Stimulated activated CD8-positive, alpha-beta memory T cell treated with anti-CD3 and anti-CD28 coated beads, Interleukin-4, amount 100 ng/mL, for 24 hours (primary cell): ENCODE measurements around the gene MRPS33.
A peak's percentile ranks its signal among the peaks of the same experiment; 100 is the strongest.
"Not testable (repeated sequence)": the region's sequence is repeated elsewhere in the genome, so short reads cannot be mapped to it uniquely, and the experiment has no call there.

Experiments
- DNase-seq: peaks from one replicate; pipeline ENCODE4 v3.0.0-alpha.2; 2020; ENCODE audit warnings: low read depth

Gene MRPS33

GRCh38 chr7:141012044-141012685, 2.6 kb downstream of the MRPS33 start:
- DNase-seq = peak; percentile 52

- no peak for DNase-seq
These were observed 3.3 kb downstream of the MRPS33 start for GRCh38 chr7:141011443-141011842.

GRCh38 chr7:141003172-141004065, 11.3 kb downstream of the MRPS33 start:
- DNase-seq = no peak

- DNase-seq = no peak
These were observed 13.2 kb downstream of the MRPS33 start for GRCh38 chr7:141001546-141001945.

- no peak for DNase-seq
These were observed 13.6 kb downstream of the MRPS33 start for GRCh38 chr7:141001122-141001521.

- DNase-seq = no peak
These were observed 16.0 kb downstream of the MRPS33 start for GRCh38 chr7:140998715-140999114.

- no peak for DNase-seq
These were observed 22.3 kb downstream of the MRPS33 start for GRCh38 chr7:140992422-140992821.

- DNase-seq = no peak
These were observed 24.4 kb downstream of the MRPS33 start for GRCh38 chr7:140990193-140990962.

GRCh38 chr7:140989068-140989467, 25.7 kb downstream of the MRPS33 start:
- no peak for DNase-seq

GRCh38 chr7:140983802-140984201, 30.9 kb downstream of the MRPS33 start:
- DNase-seq = no peak

GRCh38 chr7:140982508-140982907, 32.2 kb downstream of the MRPS33 start:
- no peak for DNase-seq

GRCh38 chr7:140981951-140982350, 32.8 kb downstream of the MRPS33 start:
- no peak for DNase-seq

- DNase-seq = no peak
These were observed 37.0 kb downstream of the MRPS33 start for GRCh38 chr7:140977741-140978140.

- no peak for DNase-seq
These were observed 41.6 kb downstream of the MRPS33 start for GRCh38 chr7:140972876-140973829.

GRCh38 chr7:140972344-140972743, 42.4 kb downstream of the MRPS33 start:
- no peak for DNase-seq

GRCh38 chr7:140967438-140967837, 47.3 kb downstream of the MRPS33 start:
- no peak for DNase-seq

- DNase-seq = no peak
These were observed 48.1 kb downstream of the MRPS33 start for GRCh38 chr7:140966561-140967233.

- no peak for DNase-seq
These were observed 53.6 kb downstream of the MRPS33 start for GRCh38 chr7:140961117-140961516.

GRCh38 chr7:140956997-140957396, 57.8 kb downstream of the MRPS33 start:
- DNase-seq = not testable (repeated sequence)
